Glomerular endothelial cell (primary cell): Measurements from ENCODE around the gene PPP2R2C. TPM values are rescaled to one million over a fixed set of nuclear protein-coding genes. Genes with fewer than 3 reads are reported as not detected.

Experiments used
- DNase-seq: peaks from one replicate; pipeline ENCODE4 v3.0.0-alpha.2; 2011; ENCODE audit warnings: low read depth, low spot score; ENCODE audit errors: extremely low read depth
- total RNA-seq: library from RNA; depleted of rRNA; stranded (reverse); fragments of >200 nt; gene quantifications from 2 replicates; pipeline ENCODE4 v1.2.3, GENCODE V29; 2015

The PPP2R2C gene
- total RNA-seq, 1 donor from 2014 or later, result 0.41 TPM

GRCh38 chr4:6294705-6295421, 177.6 kb downstream of the PPP2R2C start:
- no peak for DNase-seq

GRCh38 chr4:6293661-6294060, 178.8 kb downstream of the PPP2R2C start:
- DNase-seq, result no peak

DNA sequence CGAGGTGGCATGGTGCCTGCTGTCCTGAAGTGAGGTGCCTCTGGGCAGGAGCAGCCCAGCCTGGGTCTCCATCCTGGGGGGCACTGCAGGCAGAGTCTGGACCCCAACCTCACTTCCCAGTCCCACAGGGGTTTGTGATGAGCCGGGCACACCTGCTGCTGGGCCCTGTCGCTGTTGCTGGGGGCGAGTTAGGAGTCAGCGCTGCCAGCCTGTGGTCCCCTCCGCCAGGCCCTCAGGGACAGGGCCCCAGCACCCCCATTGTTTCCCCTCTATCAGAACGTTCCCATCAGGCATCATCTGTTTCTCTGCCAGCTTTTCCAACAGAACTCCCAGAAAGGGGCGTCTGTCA, 179.3 kb downstream of the PPP2R2C start:
- DNase-seq, result no peak

DNA sequence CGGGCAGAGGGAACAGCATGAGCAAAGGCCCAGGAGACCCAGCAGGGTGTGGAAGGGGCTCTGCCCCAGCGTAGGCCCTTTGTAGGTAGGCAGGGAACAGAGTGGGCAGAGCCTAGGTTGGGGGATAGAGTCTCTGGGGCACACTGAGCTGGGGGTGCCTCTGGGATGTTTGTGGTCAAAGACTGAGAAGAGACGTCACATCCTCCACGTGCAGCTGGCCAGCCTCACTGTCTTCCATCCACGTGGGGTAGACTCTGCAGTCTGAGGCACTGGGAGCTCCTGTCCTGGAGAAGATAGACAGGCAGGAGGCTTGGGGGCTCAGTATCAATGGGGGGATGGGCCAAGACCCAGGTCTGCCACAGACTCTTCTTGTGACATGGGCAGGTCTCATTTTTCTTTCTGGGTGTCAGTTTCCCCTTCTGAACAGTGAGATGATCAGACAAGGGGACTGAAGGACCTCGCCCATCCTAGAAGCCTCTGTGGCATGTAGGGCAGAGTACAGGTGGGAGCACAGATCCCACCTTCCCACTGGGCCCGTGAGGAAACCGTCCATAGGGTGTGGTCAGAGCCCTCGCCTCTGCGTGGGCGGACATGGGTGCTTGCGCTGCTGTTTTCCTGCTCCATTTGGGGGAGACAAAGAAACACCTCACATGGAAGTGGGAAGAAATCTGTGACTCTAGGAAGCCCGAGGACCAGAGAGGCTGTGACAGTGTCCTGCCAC, 179.9 kb downstream of the PPP2R2C start:
- DNase-seq, result no peak

GRCh38 chr4:6291784-6292297, 180.6 kb downstream of the PPP2R2C start:
- no peak for DNase-seq

- DNase-seq, result no peak
Observed at GRCh38 chr4:6290769-6291547, 181.5 kb downstream of the PPP2R2C start.

DNA sequence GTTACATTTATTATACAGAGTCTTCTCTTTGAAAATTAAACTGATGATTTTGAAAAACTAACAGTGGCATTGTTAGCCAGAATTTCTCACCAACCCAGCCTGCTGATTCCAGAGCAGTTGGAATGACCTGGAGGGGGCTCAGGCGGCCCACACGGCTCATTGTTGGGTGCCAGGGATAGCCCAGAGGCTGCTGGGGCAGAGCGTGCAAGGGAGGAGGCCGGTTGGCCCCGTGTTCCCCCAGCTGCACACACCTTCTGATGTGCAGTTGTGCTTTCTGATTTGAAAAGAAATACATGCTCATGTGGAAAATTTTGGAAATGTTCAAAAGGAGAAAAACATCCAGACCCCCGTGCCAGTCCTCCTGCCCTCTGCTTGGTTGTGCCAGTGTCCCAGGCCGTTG, 182.2 kb downstream of the PPP2R2C start:
- no peak for DNase-seq

GRCh38 chr4:6288871-6289270, 183.5 kb downstream of the PPP2R2C start:
- no peak for DNase-seq

DNA sequence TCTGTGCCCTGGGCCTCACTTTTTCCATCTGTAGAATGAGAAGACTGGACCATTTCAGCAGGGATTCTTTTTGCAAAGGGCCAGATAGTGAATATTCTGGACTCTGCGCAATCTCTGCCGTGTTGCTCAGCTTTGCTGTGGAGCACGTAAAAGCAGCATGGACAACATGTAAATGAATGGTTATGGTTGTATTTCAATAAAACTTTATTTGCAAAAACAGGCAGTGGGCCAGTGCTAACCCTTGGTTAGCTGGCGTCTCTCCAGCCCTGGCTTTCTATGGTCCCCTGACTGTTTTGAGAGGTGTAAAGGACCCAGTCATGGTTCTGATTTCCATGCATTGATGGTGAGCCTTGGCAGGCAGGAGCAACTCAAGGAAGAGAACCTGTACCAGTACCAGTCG, 184.1 kb downstream of the PPP2R2C start:
- no peak for DNase-seq

DNA sequence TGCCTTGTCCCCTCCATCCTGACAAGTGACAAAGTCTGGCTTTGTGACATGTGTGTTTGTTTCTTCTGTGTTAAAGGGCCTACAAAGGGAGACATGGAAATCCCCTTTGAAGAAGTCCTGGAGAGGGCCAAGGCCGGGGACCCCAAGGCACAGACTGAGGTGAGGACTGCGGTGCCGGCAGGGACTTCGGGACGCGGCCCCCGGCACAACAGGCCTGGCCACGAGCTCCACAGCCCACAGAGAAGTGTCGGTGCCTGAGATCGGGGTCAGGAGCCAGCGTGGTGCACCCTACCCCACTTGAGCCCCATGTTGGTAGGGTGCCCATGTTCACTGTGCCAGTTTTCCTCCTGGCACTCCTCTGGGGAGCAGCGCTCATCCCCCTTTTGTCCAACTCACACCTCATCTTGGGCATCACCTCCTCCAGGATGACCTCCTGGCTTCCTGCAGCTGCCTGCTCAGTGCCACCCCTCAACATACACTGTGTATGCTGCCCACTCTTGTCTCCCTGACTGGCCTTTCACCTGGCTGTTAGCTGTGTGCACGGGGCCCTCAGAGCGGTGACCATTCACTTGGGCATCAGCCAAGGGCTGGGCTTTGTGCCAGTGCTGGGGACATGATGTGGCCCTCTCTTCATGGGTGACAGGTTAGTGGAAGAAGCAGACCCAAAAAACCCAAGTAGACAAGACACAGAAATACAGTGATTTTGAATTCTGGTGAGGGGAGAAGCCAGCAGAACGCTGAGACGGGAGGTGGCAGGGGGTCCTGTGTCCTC, 185.2 kb downstream of the PPP2R2C start:
- no peak for DNase-seq

DNA sequence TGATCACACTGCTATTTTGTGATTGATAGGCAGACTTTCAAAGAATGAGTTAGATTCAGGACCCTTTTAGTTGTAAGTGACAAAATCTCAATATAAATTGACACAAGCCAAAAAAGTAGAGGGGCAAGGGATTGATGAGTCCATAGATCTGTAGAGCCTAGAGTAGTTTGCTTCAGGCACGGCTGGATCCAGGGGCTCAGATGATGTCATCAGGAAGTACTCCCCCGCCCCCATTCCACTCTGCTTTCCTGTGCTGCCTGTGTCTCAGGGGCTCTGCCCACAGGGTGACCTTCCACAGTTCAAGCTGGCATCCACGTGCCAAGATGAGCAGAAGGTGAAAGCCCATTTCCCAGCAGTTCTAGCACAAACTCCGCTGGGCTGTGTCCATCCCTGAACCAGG, 189.1 kb downstream of the PPP2R2C start:
- DNase-seq, result no peak

DNA sequence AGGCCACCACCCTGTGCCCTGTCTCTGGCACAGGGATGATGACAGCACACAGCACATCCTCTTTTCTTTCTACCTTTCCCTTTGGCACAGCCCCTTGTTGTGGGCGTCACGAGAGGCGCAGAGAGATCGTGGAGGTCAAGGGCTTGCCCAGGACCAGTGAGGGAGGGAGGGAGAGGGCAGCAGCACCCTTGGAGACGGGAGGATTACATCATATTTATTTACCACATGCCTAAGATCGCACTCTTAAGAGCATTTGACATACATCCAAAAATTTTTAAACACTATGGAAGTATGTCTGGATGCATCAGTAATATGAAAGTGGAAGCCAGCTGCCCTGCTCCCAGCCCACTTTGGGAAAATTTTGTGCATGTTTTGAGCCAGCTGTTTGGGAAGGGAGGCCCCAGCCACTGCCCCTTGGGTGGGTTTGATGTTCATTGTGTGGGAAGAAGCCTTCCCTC, 190.1 kb downstream of the PPP2R2C start:
- no peak for DNase-seq

- DNase-seq, result no peak
Observed at GRCh38 chr4:6281436-6282313, 190.7 kb downstream of the PPP2R2C start.

DNA sequence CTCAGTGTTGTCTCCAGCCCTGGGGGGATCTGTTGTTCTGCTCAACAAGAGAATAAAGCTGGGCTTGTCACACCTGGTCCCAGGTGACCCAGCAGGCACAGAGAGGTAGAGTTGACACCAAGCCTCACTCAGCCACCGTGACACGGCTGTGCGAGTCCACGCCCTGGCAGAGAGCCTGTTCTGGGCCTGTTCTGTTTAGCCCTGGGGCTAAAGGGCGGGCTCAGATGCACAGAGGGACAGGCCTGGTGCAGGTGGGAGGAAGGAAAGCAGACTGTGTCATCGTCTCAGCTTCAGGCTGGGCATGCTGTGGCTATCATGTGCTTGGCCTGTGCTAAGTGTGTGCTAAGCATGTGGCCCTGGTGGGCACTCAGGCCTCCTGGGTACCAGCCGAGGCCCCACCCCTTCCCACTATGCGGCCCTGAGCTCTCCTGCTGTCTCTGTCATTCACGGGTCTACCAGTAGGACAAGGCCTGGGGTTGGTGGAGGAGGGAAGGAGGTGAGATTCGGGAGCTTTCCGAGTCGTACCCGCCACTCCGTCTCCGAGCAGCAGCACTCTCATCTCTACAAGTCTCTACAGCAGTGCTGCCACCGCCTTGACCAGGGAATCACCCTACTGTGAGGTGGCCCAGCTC, 191.9 kb downstream of the PPP2R2C start:
- DNase-seq, result no peak

GRCh38 chr4:6279582-6280289, 192.7 kb downstream of the PPP2R2C start:
- DNase-seq, result no peak

DNA sequence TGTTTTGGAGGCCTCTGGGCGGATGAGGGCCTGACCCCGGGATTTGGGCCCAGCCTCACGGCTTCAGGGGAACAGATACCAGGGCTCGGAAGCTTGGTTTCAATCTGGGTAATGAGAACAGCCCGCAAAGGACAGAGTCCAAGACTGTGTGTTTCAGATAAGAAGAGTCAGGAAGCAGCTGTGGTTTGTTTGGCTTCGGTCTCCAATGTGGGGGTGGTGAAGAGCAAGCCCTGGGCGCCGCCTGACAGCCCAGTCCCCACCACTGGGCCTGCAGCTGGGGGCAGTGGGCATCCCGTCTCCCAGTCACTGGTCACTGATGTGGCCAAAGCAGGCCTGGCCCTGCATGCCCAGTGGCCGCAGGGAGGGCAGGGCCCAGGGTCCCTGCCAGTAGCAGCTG, 193.6 kb downstream of the PPP2R2C start:
- peak; percentile 65 for DNase-seq

GRCh38 chr4:6277935-6278800, 194.2 kb downstream of the PPP2R2C start:
- no peak for DNase-seq
